Measurements from ENCODE around the gene FGFR1OP2.

FGFR1OP2 gene

DNA sequence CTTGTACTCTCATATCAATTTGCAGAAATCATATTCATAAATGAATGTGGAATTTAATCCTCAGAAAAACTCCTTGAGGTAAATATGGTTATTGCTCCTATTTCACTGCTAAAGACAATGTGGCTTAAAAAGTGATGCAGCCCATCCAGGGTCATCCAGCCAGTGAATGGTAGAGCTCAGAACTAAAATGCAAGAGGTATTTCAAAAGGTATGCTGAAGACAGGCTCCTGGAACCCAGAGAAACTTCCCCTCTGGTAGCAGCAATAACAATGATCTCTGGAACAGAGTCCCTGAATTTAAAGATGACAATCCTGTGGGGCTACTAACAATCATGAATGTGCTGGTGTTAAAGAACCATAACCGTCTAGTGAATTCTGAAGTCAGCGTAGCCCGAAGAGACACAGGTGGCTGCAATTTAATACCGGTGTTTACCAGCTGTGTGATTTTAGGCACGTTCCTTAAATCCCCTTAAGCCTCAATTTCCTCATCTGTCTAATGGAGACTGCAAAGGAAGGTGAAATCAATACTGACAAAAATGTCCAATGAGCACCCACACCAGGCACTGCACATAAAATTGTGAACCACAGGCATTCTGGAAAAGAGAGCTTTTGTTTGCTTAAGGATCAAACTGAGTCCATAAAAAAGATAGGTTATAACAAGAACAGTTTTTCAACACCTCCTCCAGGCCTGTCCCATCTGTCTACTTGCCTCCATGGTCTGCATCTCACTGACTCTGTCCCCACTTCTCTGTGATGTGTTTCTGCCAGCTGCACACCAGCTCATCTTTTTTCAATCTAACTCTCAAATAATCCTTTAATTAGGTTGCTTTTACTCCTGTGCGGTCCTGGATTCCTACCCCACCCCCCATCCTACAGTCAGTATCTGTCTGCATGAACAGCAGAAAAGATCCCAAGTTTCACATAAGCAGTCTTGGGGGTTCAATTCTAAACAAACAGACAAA lies 65.4 kb downstream of the FGFR1OP2 start:
- Histone ChIP-seq H4K5ac (ENCODE audit: low read length) (no peak overlapping the region), H3K4me3 (ENCODE audit: low read length) (no peak overlapping the region), H3K4ac (ENCODE audit: low read depth, low read length) (no peak overlapping the region), H2BK15ac (replicated peaks; ENCODE audit: low read depth) (no peak overlapping the region), H2BK120ac (ENCODE audit: low read depth, low read length) (no peak overlapping the region), H3K4me1 (ENCODE audit: control insufficient read depth, low read depth, low read length) (no peaks in the 10 kb centered on the region), H2AK5ac (ENCODE audit: low read length) (no peak overlapping the region), H3K4me2 (ENCODE audit: low read length) (no peak overlapping the region), H3K27ac (ENCODE audit: low read depth, low read length) (no peak overlapping the region), H3K79me2 (ENCODE audit: control insufficient read depth, insufficient read depth, low read length) (peaks cover 2% of the 10 kb centered on the region), H3K36me3 (ENCODE audit: control insufficient read depth, insufficient read depth, low read length) (no peaks in the 10 kb centered on the region), H4K8ac (ENCODE audit: low read depth, low read length) (no peak overlapping the region), H3K79me1 (ENCODE audit: low read length) (no peaks in the 10 kb centered on the region), H3K27me3 (ENCODE audit: insufficient read depth, low read length, poor library complexity) (no peaks in the 10 kb centered on the region), H3K56ac (ENCODE audit: low read length) (no peak overlapping the region), H3K23ac (ENCODE audit: low read length) (no peak overlapping the region), H3K9ac (ENCODE audit: low read length) (no peak overlapping the region), H3K18ac (ENCODE audit: low read length) (no peak overlapping the region), H2BK5ac (ENCODE audit: low read length) (no peak overlapping the region)
- no CpG with 5 or more reads among the region's 6 CpGs for WGBS (ENCODE audit: extremely low coverage, insufficient coverage, low lambda C conversion rate)
- DNase-seq = no peak

DNA sequence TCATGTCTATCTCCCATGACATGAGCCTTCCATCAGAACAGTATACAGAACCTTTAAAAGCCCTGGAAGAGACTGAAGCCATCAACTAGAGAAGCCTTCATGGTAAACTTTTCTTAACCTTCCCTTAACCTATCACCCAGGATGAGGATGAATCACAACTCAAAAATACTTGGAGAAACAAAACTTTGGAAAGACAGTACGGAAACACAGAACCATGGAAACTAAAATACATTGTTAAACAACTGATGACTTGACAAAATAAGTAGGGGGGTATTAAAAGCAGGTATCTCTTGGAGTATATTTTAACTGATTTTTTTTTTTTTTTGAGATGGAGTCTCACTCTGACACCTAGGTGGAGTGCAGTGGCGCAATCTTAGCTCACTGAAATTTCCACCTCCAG lies 67.2 kb downstream of the FGFR1OP2 start:
- no peak overlapping the region for H3K23ac ChIP-seq (ENCODE audit: low read length)
- no peak overlapping the region for H3K4me2 ChIP-seq (ENCODE audit: low read length)
- H3K36me3 ChIP-seq (ENCODE audit: control insufficient read depth, insufficient read depth, low read length) = no peaks in the 10 kb centered on the region
- no peak for DNase-seq
- no peak overlapping the region for H4K8ac ChIP-seq (ENCODE audit: low read depth, low read length)
- H3K4me3 ChIP-seq (ENCODE audit: low read length) = no peak overlapping the region
- no peak overlapping the region for H3K27ac ChIP-seq (ENCODE audit: low read depth, low read length)
- no peak overlapping the region for H3K18ac ChIP-seq (ENCODE audit: low read length)
- H4K5ac ChIP-seq (ENCODE audit: low read length) = no peak overlapping the region
- no CpG with 5 or more reads among the region's 2 CpGs for WGBS (ENCODE audit: extremely low coverage, insufficient coverage, low lambda C conversion rate)
- H3K56ac ChIP-seq (ENCODE audit: low read length) = no peak overlapping the region
- H3K79me2 ChIP-seq (ENCODE audit: control insufficient read depth, insufficient read depth, low read length) = peaks cover 2% of the 10 kb centered on the region
- H2AK5ac ChIP-seq (ENCODE audit: low read length) = no peak overlapping the region
- no peak overlapping the region for H3K4ac ChIP-seq (ENCODE audit: low read depth, low read length)
- no peaks in the 10 kb centered on the region for H3K27me3 ChIP-seq (ENCODE audit: insufficient read depth, low read length, poor library complexity)
- no peaks in the 10 kb centered on the region for H3K79me1 ChIP-seq (ENCODE audit: low read length)
- no peak overlapping the region for H2BK5ac ChIP-seq (ENCODE audit: low read length)
- H2BK120ac ChIP-seq (ENCODE audit: low read depth, low read length) = no peak overlapping the region
- H3K4me1 ChIP-seq (ENCODE audit: control insufficient read depth, low read depth, low read length) = no peaks in the 10 kb centered on the region
- H2BK15ac ChIP-seq (replicated peaks; ENCODE audit: low read depth) = no peak overlapping the region
- H3K9ac ChIP-seq (ENCODE audit: low read length) = no peak overlapping the region

DNA sequence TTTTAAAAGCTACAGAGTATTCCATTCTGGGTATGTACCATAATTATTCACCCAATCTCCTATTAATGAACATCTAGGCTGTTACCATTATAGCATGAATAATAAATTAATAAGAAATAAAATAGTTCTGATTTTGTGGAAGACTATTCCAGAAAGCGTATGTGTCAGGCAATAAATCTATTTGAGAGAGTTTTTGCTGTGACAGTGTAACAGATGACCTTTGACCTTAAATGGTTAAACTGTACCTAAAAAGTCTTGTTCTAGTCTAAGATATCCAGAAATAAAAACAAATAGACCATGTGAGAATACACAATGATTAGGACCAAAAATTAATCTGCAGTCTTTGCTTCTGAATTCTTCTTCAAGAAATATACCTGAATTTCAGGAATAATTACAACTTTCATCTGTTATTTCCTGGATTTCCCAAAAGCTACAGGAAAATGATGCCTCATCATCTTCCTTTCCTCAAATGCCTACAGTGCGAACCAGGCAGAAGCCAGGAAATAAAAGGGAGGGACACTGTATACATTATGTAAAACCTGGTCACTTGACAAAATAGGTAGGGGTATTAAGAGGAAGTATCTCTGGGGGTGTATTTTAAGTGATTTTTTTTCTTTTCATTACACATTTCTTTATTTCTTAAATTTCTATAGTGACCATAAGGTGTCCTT lies 68.7 kb downstream of the FGFR1OP2 start:
- Histone ChIP-seq H3K9ac (ENCODE audit: low read length) (no peak overlapping the region), H3K79me2 (ENCODE audit: control insufficient read depth, insufficient read depth, low read length) (peaks cover 2% of the 10 kb centered on the region), H3K4me2 (ENCODE audit: low read length) (no peak overlapping the region)

DNA sequence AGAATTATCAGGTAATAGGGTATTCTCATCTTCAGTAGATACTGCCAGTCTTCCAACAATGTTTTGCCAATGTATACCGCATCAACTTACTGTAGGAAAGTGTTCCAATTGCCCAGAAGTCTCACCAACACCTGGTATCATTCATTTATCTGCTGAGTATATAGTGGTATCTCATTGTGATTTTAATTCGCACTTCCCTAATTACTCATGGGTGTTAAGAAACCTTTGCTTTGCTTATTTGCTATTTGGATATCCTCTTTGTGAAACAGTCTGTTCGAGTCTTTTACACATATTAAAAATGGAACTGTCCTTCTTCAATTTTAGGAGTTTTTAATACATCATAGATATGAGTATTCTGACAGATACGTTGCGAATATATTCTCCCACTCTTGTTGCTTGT lies 69.8 kb downstream of the FGFR1OP2 start:
- Histone ChIP-seq H2BK15ac (replicated peaks; ENCODE audit: low read depth) (no peak overlapping the region), H3K36me3 (ENCODE audit: control insufficient read depth, insufficient read depth, low read length) (no peaks in the 10 kb centered on the region), H4K5ac (ENCODE audit: low read length) (no peak overlapping the region), H3K18ac (ENCODE audit: low read length) (no peak overlapping the region), H4K8ac (ENCODE audit: low read depth, low read length) (no peak overlapping the region), H3K4me1 (ENCODE audit: control insufficient read depth, low read depth, low read length) (no peaks in the 10 kb centered on the region), H2BK120ac (ENCODE audit: low read depth, low read length) (no peak overlapping the region), H3K9ac (ENCODE audit: low read length) (no peak overlapping the region), H3K4ac (ENCODE audit: low read depth, low read length) (no peak overlapping the region), H3K56ac (ENCODE audit: low read length) (no peak overlapping the region), H3K23ac (ENCODE audit: low read length) (no peak overlapping the region), H2BK5ac (ENCODE audit: low read length) (no peak overlapping the region), H3K4me3 (ENCODE audit: low read length) (no peak overlapping the region), H3K79me2 (ENCODE audit: control insufficient read depth, insufficient read depth, low read length) (peaks cover 2% of the 10 kb centered on the region), H3K27ac (ENCODE audit: low read depth, low read length) (no peak overlapping the region), H2AK5ac (ENCODE audit: low read length) (no peak overlapping the region), H3K27me3 (ENCODE audit: insufficient read depth, low read length, poor library complexity) (no peaks in the 10 kb centered on the region), H3K4me2 (ENCODE audit: low read length) (no peak overlapping the region), H3K79me1 (ENCODE audit: low read length) (no peaks in the 10 kb centered on the region)
- no peak for DNase-seq
- no CpG with 5 or more reads among the region's 5 CpGs for WGBS (ENCODE audit: extremely low coverage, insufficient coverage, low lambda C conversion rate)

More for the DNA sequence above, 68.7 kb downstream of the FGFR1OP2 start:
- H3K36me3 ChIP-seq (ENCODE audit: control insufficient read depth, insufficient read depth, low read length) = no peaks in the 10 kb centered on the region
- H4K8ac ChIP-seq (ENCODE audit: low read depth, low read length) = no peak overlapping the region
- H3K4me1 ChIP-seq (ENCODE audit: control insufficient read depth, low read depth, low read length) = no peaks in the 10 kb centered on the region
- no peak overlapping the region for H3K56ac ChIP-seq (ENCODE audit: low read length)
- no peak overlapping the region for H3K18ac ChIP-seq (ENCODE audit: low read length)
- H3K4me3 ChIP-seq (ENCODE audit: low read length) = no peak overlapping the region
- no peak overlapping the region for H3K27ac ChIP-seq (ENCODE audit: low read depth, low read length)
- no peak overlapping the region for H3K4ac ChIP-seq (ENCODE audit: low read depth, low read length)
- no peaks in the 10 kb centered on the region for H3K27me3 ChIP-seq (ENCODE audit: insufficient read depth, low read length, poor library complexity)
- no peak overlapping the region for H2BK15ac ChIP-seq (replicated peaks; ENCODE audit: low read depth)
- DNase-seq = no peak
- H2BK120ac ChIP-seq (ENCODE audit: low read depth, low read length) = no peak overlapping the region
- WGBS (ENCODE audit: extremely low coverage, insufficient coverage, low lambda C conversion rate) = no CpG with 5 or more reads among the region's 2 CpGs
- no peak overlapping the region for H2AK5ac ChIP-seq (ENCODE audit: low read length)
- no peaks in the 10 kb centered on the region for H3K79me1 ChIP-seq (ENCODE audit: low read length)
- no peak overlapping the region for H4K5ac ChIP-seq (ENCODE audit: low read length)
- no peak overlapping the region for H2BK5ac ChIP-seq (ENCODE audit: low read length)
- H3K23ac ChIP-seq (ENCODE audit: low read length) = no peak overlapping the region

DNA sequence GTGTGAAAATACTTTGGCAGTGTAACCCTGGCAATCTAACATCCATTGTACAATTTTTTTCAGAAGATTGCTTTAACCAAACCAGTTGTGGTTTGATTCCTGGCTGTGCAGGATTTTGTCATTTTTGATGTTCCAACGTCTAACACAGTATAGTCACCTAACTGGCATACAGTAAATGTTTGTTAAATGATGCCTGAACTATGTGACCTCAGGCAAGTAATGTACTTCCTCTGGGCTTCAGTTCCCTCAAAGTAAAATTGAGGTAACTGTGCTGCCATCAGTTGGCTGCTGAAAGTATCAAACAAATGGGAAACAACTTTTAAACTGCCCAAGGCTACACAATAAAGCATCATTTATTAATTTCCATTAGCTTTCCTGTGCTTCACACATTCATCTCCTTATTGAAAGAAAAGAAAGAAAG lies 71.6 kb downstream of the FGFR1OP2 start:
- no peak overlapping the region for H3K27ac ChIP-seq (ENCODE audit: low read depth, low read length)
- no peak overlapping the region for H3K9ac ChIP-seq (ENCODE audit: low read length)
- H3K27me3 ChIP-seq (ENCODE audit: insufficient read depth, low read length, poor library complexity) = no peaks in the 10 kb centered on the region
- H4K5ac ChIP-seq (ENCODE audit: low read length) = no peak overlapping the region
- H3K4me3 ChIP-seq (ENCODE audit: low read length) = no peak overlapping the region
- no peaks in the 10 kb centered on the region for H3K79me1 ChIP-seq (ENCODE audit: low read length)
- no peak overlapping the region for H3K56ac ChIP-seq (ENCODE audit: low read length)
- WGBS (ENCODE audit: extremely low coverage, insufficient coverage, low lambda C conversion rate) = no CpG with 5 or more reads among the region's 1 CpG
- no peak overlapping the region for H2BK15ac ChIP-seq (replicated peaks; ENCODE audit: low read depth)
- H3K23ac ChIP-seq (ENCODE audit: low read length) = no peak overlapping the region
- H3K18ac ChIP-seq (ENCODE audit: low read length) = no peak overlapping the region
- no peak overlapping the region for H2AK5ac ChIP-seq (ENCODE audit: low read length)
- H3K4me2 ChIP-seq (ENCODE audit: low read length) = no peak overlapping the region
- no peak for DNase-seq
- H2BK120ac ChIP-seq (ENCODE audit: low read depth, low read length) = no peak overlapping the region
- H3K4me1 ChIP-seq (ENCODE audit: control insufficient read depth, low read depth, low read length) = no peaks in the 10 kb centered on the region
- no peak overlapping the region for H4K8ac ChIP-seq (ENCODE audit: low read depth, low read length)
- no peaks in the 10 kb centered on the region for H3K79me2 ChIP-seq (ENCODE audit: control insufficient read depth, insufficient read depth, low read length)
- no peaks in the 10 kb centered on the region for H3K36me3 ChIP-seq (ENCODE audit: control insufficient read depth, insufficient read depth, low read length)
- no peak overlapping the region for H3K4ac ChIP-seq (ENCODE audit: low read depth, low read length)
- no peak overlapping the region for H2BK5ac ChIP-seq (ENCODE audit: low read length)

Measured in mesendoderm (in vitro differentiated cells).